Activated CD4-positive, alpha-beta memory T cell treated with anti-CD3 and anti-CD28 coated beads for 36 hours (primary cell): ENCODE data around the gene OR6V1. TPM values are rescaled to one million over a fixed set of nuclear protein-coding genes. Genes with fewer than 3 reads are reported as not detected.

ENCODE experiments used
- CTCF ChIA-PET: fragments of 350-600 bp; sonication (Branson Sonifier 250); formaldehyde crosslinking; loops from one replicate; lab custom pipeline; 2021; ENCODE audit warnings: antibody characterized with exemption, inconsistent platforms; lab: Charles Lee
- POLR2A ChIA-PET: fragments of 350-600 bp; sonication (Branson Sonifier 250); formaldehyde crosslinking; loops from one replicate; lab custom pipeline; 2021; ENCODE audit warnings: antibody characterized with exemption; lab: Charles Lee
- DNase-seq: peaks from one replicate; pipeline ENCODE4 v3.0.0-alpha.2; 2020
- H3K27ac Mint-ChIP-seq: one replicate; pipeline ENCODE4 v1.8.0; 2021; ENCODE audit warnings: mixed read lengths
- H3K27me3 Mint-ChIP-seq: one replicate; pipeline ENCODE4 v1.8.0; 2021; ENCODE audit warnings: mixed read lengths
- H3K36me3 Mint-ChIP-seq: one replicate; pipeline ENCODE4 v1.8.0; 2021; ENCODE audit warnings: mixed read lengths
- H3K4me1 Mint-ChIP-seq: one replicate; pipeline ENCODE4 v1.8.0; 2021; ENCODE audit warnings: low read depth, mixed read lengths
- H3K4me3 Mint-ChIP-seq: one replicate; pipeline ENCODE4 v1.8.0; 2021; ENCODE audit warnings: mild to moderate bottlenecking, mixed read lengths
- H3K9me3 Mint-ChIP-seq: one replicate; pipeline ENCODE4 v1.8.0; 2021; ENCODE audit warnings: mixed read lengths
- intact Hi-C: fragments of 100-400 bp; cut with micrococcal nuclease; formaldehyde crosslinking; loops from one replicate; pipeline ENCODE4 v1.15.1; 2023
- total RNA-seq, 2 experiments: library from RNA; stranded (reverse); gene quantifications; one replicate each; pipeline ENCODE4 v1.2.3, GENCODE V29; 2021

Gene OR6V1
- total RNA-seq, 2 experiments from 2014 or later: not detected

- no peak for DNase-seq
- intact Hi-C loops: no loop called here
- no peaks in the 10 kb centered on the region for H3K36me3 Mint-ChIP-seq
- CTCF ChIA-PET: interaction anchor here (0.7 to 1.4 kb wide), 2 partner anchors 38 to 137 kb away, joined by 3 read pairs; no protein-coding TSS in a partner anchor
- H3K4me1 Mint-ChIP-seq: peaks cover 2% of the 10 kb centered on the region
- no peak overlapping the region for H3K27ac Mint-ChIP-seq
- no peak overlapping the region for H3K4me3 Mint-ChIP-seq
- H3K9me3 Mint-ChIP-seq: no peaks in the 10 kb centered on the region
- H3K27me3 Mint-ChIP-seq: peaks cover 15% of the 10 kb centered on the region
- POLR2A ChIA-PET: no interaction called here
Measured at GRCh38 chr7:143046426-143046851, 5.7 kb upstream of the OR6V1 start.

GRCh38 chr7:143047326-143047725 lies 4.8 kb upstream of the OR6V1 start:
- CTCF ChIA-PET: interaction anchor here (1.4 kb wide), 1 partner anchor 138 kb away, joined by 3 read pairs; no protein-coding TSS in a partner anchor
- H3K27ac Mint-ChIP-seq: no peak overlapping the region

GRCh38 chr7:143048827-143049226 lies 3.3 kb upstream of the OR6V1 start:
- DNase-seq: no peak
- intact Hi-C loops: no loop called here
- CTCF ChIA-PET: interaction anchor here (0.8 to 1.4 kb wide), 3 partner anchors 41 to 46 kb away, joined by 3 to 5 read pairs (median 5); no protein-coding TSS in a partner anchor

More at GRCh38 chr7:143047326-143047725, 4.8 kb upstream of the OR6V1 start:
- Mint-ChIP-seq H3K9me3 (no peaks in the 10 kb centered on the region), H3K4me3 (no peak overlapping the region), H3K36me3 (no peaks in the 10 kb centered on the region), H3K4me1 (peaks cover 2% of the 10 kb centered on the region), H3K27me3 (peaks cover 15% of the 10 kb centered on the region)
- DNase-seq: no peak
- POLR2A ChIA-PET: no interaction called here
- intact Hi-C loops: no loop called here

GRCh38 chr7:143049362-143049761 lies 2.8 kb upstream of the OR6V1 start:
- no peak overlapping the region for H3K27ac Mint-ChIP-seq
- no peak overlapping the region for H3K4me3 Mint-ChIP-seq
- H3K4me1 Mint-ChIP-seq: peaks cover 2% of the 10 kb centered on the region
- no peaks in the 10 kb centered on the region for H3K36me3 Mint-ChIP-seq
- POLR2A ChIA-PET: interaction anchor here (0.5 kb wide), 1 partner anchor 35 kb away, joined by 3 read pairs; no protein-coding TSS in a partner anchor
- intact Hi-C loops: no loop called here
- H3K9me3 Mint-ChIP-seq: no peaks in the 10 kb centered on the region
- H3K27me3 Mint-ChIP-seq: peaks cover 12% of the 10 kb centered on the region
- CTCF ChIA-PET: interaction anchor here (1.0 to 1.4 kb wide), 2 partner anchors 41 to 43 kb away, joined by 5 read pairs; no protein-coding TSS in a partner anchor
- no peak for DNase-seq

More at GRCh38 chr7:143048827-143049226, 3.3 kb upstream of the OR6V1 start:
- POLR2A ChIA-PET: interaction anchor here (0.5 kb wide), 1 partner anchor 36 kb away, joined by 3 read pairs; no protein-coding TSS in a partner anchor
- Mint-ChIP-seq H3K27ac (no peak overlapping the region), H3K36me3 (no peaks in the 10 kb centered on the region), H3K27me3 (peaks cover 11% of the 10 kb centered on the region), H3K4me1 (peaks cover 2% of the 10 kb centered on the region), H3K9me3 (no peaks in the 10 kb centered on the region), H3K4me3 (no peak overlapping the region)

GRCh38 chr7:143050931-143051330 lies 1.2 kb upstream of the OR6V1 start:
- peaks cover 2% of the 10 kb centered on the region for H3K4me1 Mint-ChIP-seq
- intact Hi-C loops: no loop called here
- ChIA-PET POLR2A (no interaction called here), CTCF (no interaction called here)
- DNase-seq: no peak
- H3K36me3 Mint-ChIP-seq: no peaks in the 10 kb centered on the region
- H3K4me3 Mint-ChIP-seq: no peak overlapping the region
- H3K27ac Mint-ChIP-seq: no peak overlapping the region
- no peaks in the 10 kb centered on the region for H3K9me3 Mint-ChIP-seq
- H3K27me3 Mint-ChIP-seq: peaks cover 12% of the 10 kb centered on the region

- intact Hi-C loops: no loop called here
- CTCF ChIA-PET: no interaction called here
- H3K4me3 Mint-ChIP-seq: no peak overlapping the region
- POLR2A ChIA-PET: no interaction called here
- no peaks in the 10 kb centered on the region for H3K9me3 Mint-ChIP-seq
- no peak for DNase-seq
- no peaks in the 10 kb centered on the region for H3K36me3 Mint-ChIP-seq
- no peaks in the 10 kb centered on the region for H3K4me1 Mint-ChIP-seq
- peaks cover 14% of the 10 kb centered on the region for H3K27me3 Mint-ChIP-seq
- H3K27ac Mint-ChIP-seq: no peak overlapping the region
Measured at GRCh38 chr7:143054621-143055020, 2.5 kb downstream of the OR6V1 start.

- no peak overlapping the region for H3K4me3 Mint-ChIP-seq
- POLR2A ChIA-PET: no interaction called here
- peaks cover 10% of the 10 kb centered on the region for H3K27me3 Mint-ChIP-seq
Measured at GRCh38 chr7:143055754-143056153, 3.6 kb downstream of the OR6V1 start.

GRCh38 chr7:143063741-143064140 lies 11.6 kb downstream of the OR6V1 start:
- CTCF ChIA-PET: no interaction called here

More at GRCh38 chr7:143055754-143056153, 3.6 kb downstream of the OR6V1 start:
- CTCF ChIA-PET: no interaction called here
- Mint-ChIP-seq H3K9me3 (no peaks in the 10 kb centered on the region), H3K4me1 (no peaks in the 10 kb centered on the region), H3K36me3 (no peaks in the 10 kb centered on the region), H3K27ac (no peak overlapping the region)
- no peak for DNase-seq
- intact Hi-C loops: no loop called here

GRCh38 chr7:143068446-143068845 lies 16.3 kb downstream of the OR6V1 start:
- POLR2A ChIA-PET: no interaction called here
- H3K4me3 Mint-ChIP-seq: no peak overlapping the region
- CTCF ChIA-PET: no interaction called here
- no peaks in the 10 kb centered on the region for H3K9me3 Mint-ChIP-seq
- H3K27ac Mint-ChIP-seq: no peak overlapping the region
- H3K36me3 Mint-ChIP-seq: no peaks in the 10 kb centered on the region
- H3K4me1 Mint-ChIP-seq: no peaks in the 10 kb centered on the region
- intact Hi-C loops: no loop called here
- peaks cover 8% of the 10 kb centered on the region for H3K27me3 Mint-ChIP-seq
- DNase-seq: no peak

More at GRCh38 chr7:143063741-143064140, 11.6 kb downstream of the OR6V1 start:
- Mint-ChIP-seq H3K27ac (no peak overlapping the region), H3K9me3 (no peaks in the 10 kb centered on the region), H3K4me1 (no peaks in the 10 kb centered on the region), H3K27me3 (peaks cover 5% of the 10 kb centered on the region), H3K4me3 (no peak overlapping the region), H3K36me3 (no peaks in the 10 kb centered on the region)
- POLR2A ChIA-PET: no interaction called here
- intact Hi-C loops: no loop called here
- no peak for DNase-seq

GRCh38 chr7:143069912-143070500 lies 17.9 kb downstream of the OR6V1 start:
- no peak for DNase-seq
- Mint-ChIP-seq H3K27ac (no peak overlapping the region), H3K36me3 (no peaks in the 10 kb centered on the region), H3K9me3 (no peaks in the 10 kb centered on the region), H3K4me1 (no peaks in the 10 kb centered on the region), H3K4me3 (no peak overlapping the region), H3K27me3 (peaks cover 7% of the 10 kb centered on the region)
- intact Hi-C loops: no loop called here
- ChIA-PET CTCF (no interaction called here), POLR2A (no interaction called here)

- H3K4me3 Mint-ChIP-seq: no peak overlapping the region
- ChIA-PET POLR2A (no interaction called here), CTCF (no interaction called here)
- H3K9me3 Mint-ChIP-seq: no peaks in the 10 kb centered on the region
- H3K27me3 Mint-ChIP-seq: peaks cover 10% of the 10 kb centered on the region
- intact Hi-C loops: no loop called here
- H3K27ac Mint-ChIP-seq: no peak overlapping the region
- DNase-seq: no peak
- H3K4me1 Mint-ChIP-seq: no peaks in the 10 kb centered on the region
- H3K36me3 Mint-ChIP-seq: no peaks in the 10 kb centered on the region
Measured at GRCh38 chr7:143073556-143073955, 21.4 kb downstream of the OR6V1 start.

- Mint-ChIP-seq H3K27me3 (peaks cover 12% of the 10 kb centered on the region), H3K27ac (no peak overlapping the region), H3K4me3 (no peak overlapping the region), H3K9me3 (no peaks in the 10 kb centered on the region), H3K36me3 (no peaks in the 10 kb centered on the region), H3K4me1 (no peaks in the 10 kb centered on the region)
- POLR2A ChIA-PET: no interaction called here
- intact Hi-C loops: no loop called here
- DNase-seq: no peak
- CTCF ChIA-PET: no interaction called here
Measured at GRCh38 chr7:143074141-143074540, 22.0 kb downstream of the OR6V1 start.

- Mint-ChIP-seq H3K9me3 (peaks cover 9% of the 10 kb centered on the region), H3K4me3 (no peak overlapping the region), H3K27ac (no peak overlapping the region), H3K4me1 (no peaks in the 10 kb centered on the region), H3K36me3 (no peaks in the 10 kb centered on the region), H3K27me3 (peaks cover 13% of the 10 kb centered on the region)
- no peak for DNase-seq
- intact Hi-C loops: no loop called here
- CTCF ChIA-PET: no interaction called here
- POLR2A ChIA-PET: interaction anchor here (0.6 to 0.8 kb wide), 2 partner anchors 36 to 139 kb away, joined by 3 read pairs; no protein-coding TSS in a partner anchor
Measured at GRCh38 chr7:143085109-143085508, 33.0 kb downstream of the OR6V1 start.
